DMS114 treated with DMSO at 0.1 percent for 48 hours (cell line): ENCODE measurements around the gene GOLGA8T.
"Not testable (repeated sequence)": the region's sequence is repeated elsewhere in the genome, so short reads cannot be mapped to it uniquely, and the experiment has no call there.

Source experiments
- DNase-seq: peaks from one replicate; lab custom pipeline; 2025; ENCODE audit not compliant: unreplicated experiment; lab: John Stamatoyannopoulos, UW

The GOLGA8T gene

GRCh38 chr15:30134751-30135150, at the start of gene GOLGA8T:
GOLGA8T (plus strand) TSS chr15:30135051; CDS start chr15:30135149, 98 bp downstream.
- DNase-seq: not testable (repeated sequence)

- DNase-seq: not testable (repeated sequence)
These were observed 37.0 kb upstream of the GOLGA8T start for GRCh38 chr15:30097827-30098226.

- not testable (repeated sequence) for DNase-seq
These were observed 32.0 kb upstream of the GOLGA8T start for GRCh38 chr15:30102890-30103289.

GRCh38 chr15:30103941-30104507, 30.8 kb upstream of the GOLGA8T start:
- DNase-seq: not testable (repeated sequence)

GRCh38 chr15:30110591-30110990, 24.3 kb upstream of the GOLGA8T start:
- DNase-seq: not testable (repeated sequence)

GRCh38 chr15:30130066-30130465, 4.8 kb upstream of the GOLGA8T start:
- not testable (repeated sequence) for DNase-seq

- not testable (repeated sequence) for DNase-seq
These were observed 8.4 kb downstream of the GOLGA8T start for GRCh38 chr15:30143246-30143645.

GRCh38 chr15:30149891-30150290, 15.0 kb downstream of the GOLGA8T start:
- not testable (repeated sequence) for DNase-seq

- not testable (repeated sequence) for DNase-seq
These were observed 27.9 kb downstream of the GOLGA8T start for GRCh38 chr15:30162479-30163357.

- not testable (repeated sequence) for DNase-seq
These were observed 28.9 kb downstream of the GOLGA8T start for GRCh38 chr15:30163759-30164158.

- not testable (repeated sequence) for DNase-seq
These were observed 29.4 kb downstream of the GOLGA8T start for GRCh38 chr15:30164257-30164656.

- DNase-seq: not testable (repeated sequence)
These were observed 32.6 kb downstream of the GOLGA8T start for GRCh38 chr15:30167403-30167802.

GRCh38 chr15:30167886-30168285, 33.0 kb downstream of the GOLGA8T start:
- not testable (repeated sequence) for DNase-seq

GRCh38 chr15:30171452-30171851, 36.6 kb downstream of the GOLGA8T start:
- not testable (repeated sequence) for DNase-seq

- DNase-seq: not testable (repeated sequence)
These were observed 38.3 kb downstream of the GOLGA8T start for GRCh38 chr15:30173041-30173608.

- not testable (repeated sequence) for DNase-seq
These were observed 40.4 kb downstream of the GOLGA8T start for GRCh38 chr15:30175291-30175690.

- not testable (repeated sequence) for DNase-seq
These were observed 41.8 kb downstream of the GOLGA8T start for GRCh38 chr15:30176613-30177012.

GRCh38 chr15:30179814-30180213, 45.0 kb downstream of the GOLGA8T start:
- not testable (repeated sequence) for DNase-seq

- DNase-seq: not testable (repeated sequence)
These were observed 50.6 kb downstream of the GOLGA8T start for GRCh38 chr15:30185495-30185894.

GRCh38 chr15:30187429-30187828, 52.6 kb downstream of the GOLGA8T start:
- not testable (repeated sequence) for DNase-seq

GRCh38 chr15:30189754-30190153, 54.9 kb downstream of the GOLGA8T start:
- DNase-seq: not testable (repeated sequence)

GRCh38 chr15:30191143-30191542, 56.3 kb downstream of the GOLGA8T start:
- DNase-seq: not testable (repeated sequence)
